Stimulated activated CD4-positive, alpha-beta T cell treated with anti-CD3 and anti-CD28 coated beads, Interleukin-4, amount 100 ng/mL, for 4 hours (primary cell): ENCODE measurements around the gene SERPINA12.
A peak's percentile ranks its signal among the peaks of the same experiment; 100 is the strongest.

Experiments used
- DNase-seq, 2 experiments: peaks; one replicate each; pipeline ENCODE4 v3.0.0-alpha.2; 2020

Gene SERPINA12

GRCh38 chr14:94509356-94509755, at the start of gene SERPINA12:
Gene SERPINA12 (minus strand): TSS chr14:94509469. CDS start chr14:94498397, 11,072 bp downstream.
- DNase-seq = no peak

- DNase-seq = no peak
Observed at GRCh38 chr14:94558842-94559241, 49.6 kb upstream of the SERPINA12 start.

- no peak for DNase-seq
Observed at GRCh38 chr14:94557327-94557726, 48.1 kb upstream of the SERPINA12 start.

- no peak for DNase-seq
Observed at GRCh38 chr14:94555991-94556390, 46.7 kb upstream of the SERPINA12 start.

GRCh38 chr14:94550041-94550440, 40.8 kb upstream of the SERPINA12 start:
- DNase-seq = no peak

- peak in 1 of 2 experiments; percentile 64 for DNase-seq
Observed at GRCh38 chr14:94548999-94549985, 40.0 kb upstream of the SERPINA12 start.

GRCh38 chr14:94548131-94548998, 39.1 kb upstream of the SERPINA12 start:
- DNase-seq = no peak

GRCh38 chr14:94547726-94548125, 38.5 kb upstream of the SERPINA12 start:
- DNase-seq = no peak

- no peak for DNase-seq
Observed at GRCh38 chr14:94547151-94547680, 37.9 kb upstream of the SERPINA12 start.

GRCh38 chr14:94545131-94545841, 36.0 kb upstream of the SERPINA12 start:
- no peak for DNase-seq

- DNase-seq = no peak
Observed at GRCh38 chr14:94544726-94545125, 35.5 kb upstream of the SERPINA12 start.

- no peak for DNase-seq
Observed at GRCh38 chr14:94543449-94544124, 34.3 kb upstream of the SERPINA12 start.

GRCh38 chr14:94542811-94543440, 33.7 kb upstream of the SERPINA12 start:
- no peak for DNase-seq

GRCh38 chr14:94542111-94542810, 33.0 kb upstream of the SERPINA12 start:
- no peak for DNase-seq

- no peak for DNase-seq
Observed at GRCh38 chr14:94541234-94541975, 32.1 kb upstream of the SERPINA12 start.

- DNase-seq = no peak
Observed at GRCh38 chr14:94540031-94540794, 30.9 kb upstream of the SERPINA12 start.

- DNase-seq = no peak
Observed at GRCh38 chr14:94539181-94539580, 29.9 kb upstream of the SERPINA12 start.

- DNase-seq = no peak
Observed at GRCh38 chr14:94538070-94538740, 28.9 kb upstream of the SERPINA12 start.

- no peak for DNase-seq
Observed at GRCh38 chr14:94536836-94537235, 27.6 kb upstream of the SERPINA12 start.
